NCI-H2227 (cell line): ENCODE data around the gene SYNPR.

Experiments used
- DNase-seq: peaks from one replicate; lab custom pipeline; 2025; ENCODE audit not compliant: unreplicated experiment; lab: John Stamatoyannopoulos, UW

The SYNPR gene

GRCh38 chr3:63370094-63370493, 92.0 kb downstream of the SYNPR start:
- no peak for DNase-seq

GRCh38 chr3:63383040-63383439, 104.9 kb downstream of the SYNPR start:
- DNase-seq = no peak

DNA sequence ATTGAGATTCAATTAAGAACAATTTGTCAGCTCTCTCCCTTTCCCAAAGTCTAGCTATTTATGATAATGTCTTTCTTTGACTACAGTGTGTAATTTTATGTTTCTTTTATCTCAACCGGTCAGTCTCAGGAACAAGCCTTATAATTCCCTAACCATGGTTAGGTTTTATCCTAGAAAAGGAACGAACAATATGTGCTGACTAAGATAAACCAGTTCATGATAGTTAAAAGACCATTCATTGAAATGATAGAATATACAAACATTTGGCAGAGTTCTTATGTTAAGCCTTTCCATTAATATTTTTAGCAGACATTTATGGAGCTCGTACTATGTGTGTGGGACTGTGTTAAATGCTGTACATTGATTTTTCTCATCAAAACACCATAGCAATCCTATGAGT, 106.3 kb downstream of the SYNPR start:
- no peak for DNase-seq

GRCh38 chr3:63385629-63386028, 107.5 kb downstream of the SYNPR start:
- DNase-seq = no peak

DNA sequence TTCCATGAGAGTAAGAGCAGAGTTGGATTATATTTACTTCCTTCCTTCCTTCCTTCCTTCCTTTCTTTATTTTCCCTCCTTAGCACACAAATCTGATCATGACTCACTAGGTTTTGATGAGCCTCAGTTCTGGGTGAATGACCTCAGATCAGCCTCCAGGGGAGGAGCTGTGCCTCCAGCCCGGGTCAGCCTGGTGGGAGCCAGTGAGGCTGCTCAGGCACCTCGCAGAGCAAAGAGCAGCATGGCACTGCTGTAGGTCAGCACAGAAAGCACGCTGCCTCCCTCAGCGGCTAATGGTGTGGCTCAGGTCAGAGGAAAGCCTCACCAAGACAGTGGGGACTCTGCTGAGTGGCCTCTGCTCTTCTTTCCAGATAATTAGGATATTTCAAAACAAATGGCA, 108.5 kb downstream of the SYNPR start:
- DNase-seq = no peak

- DNase-seq = peak; percentile 7
Measured at GRCh38 chr3:63387568-63387967, 109.5 kb downstream of the SYNPR start.

GRCh38 chr3:63390710-63391230, 112.7 kb downstream of the SYNPR start:
- DNase-seq = no peak

DNA sequence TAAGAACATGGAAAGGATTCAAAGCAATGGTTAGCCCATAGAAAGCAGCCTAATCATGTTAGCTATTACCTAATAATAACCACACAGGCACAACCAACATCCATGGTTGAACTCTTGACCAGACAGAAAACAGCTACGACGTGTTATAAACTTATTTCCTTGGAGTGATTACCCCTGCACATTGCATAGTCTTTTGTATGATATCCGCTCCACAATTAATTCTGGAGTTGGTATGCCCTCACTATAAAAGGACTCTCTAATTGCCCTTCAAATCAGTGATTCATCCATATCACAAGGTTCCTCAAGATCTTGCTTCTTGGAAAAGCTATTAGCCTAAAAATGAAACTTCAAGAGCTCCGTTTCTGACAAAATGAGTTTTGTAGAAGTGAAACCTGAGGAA, 117.9 kb downstream of the SYNPR start:
- no peak for DNase-seq

GRCh38 chr3:63400246-63400860, 122.2 kb downstream of the SYNPR start:
- DNase-seq = no peak

DNA sequence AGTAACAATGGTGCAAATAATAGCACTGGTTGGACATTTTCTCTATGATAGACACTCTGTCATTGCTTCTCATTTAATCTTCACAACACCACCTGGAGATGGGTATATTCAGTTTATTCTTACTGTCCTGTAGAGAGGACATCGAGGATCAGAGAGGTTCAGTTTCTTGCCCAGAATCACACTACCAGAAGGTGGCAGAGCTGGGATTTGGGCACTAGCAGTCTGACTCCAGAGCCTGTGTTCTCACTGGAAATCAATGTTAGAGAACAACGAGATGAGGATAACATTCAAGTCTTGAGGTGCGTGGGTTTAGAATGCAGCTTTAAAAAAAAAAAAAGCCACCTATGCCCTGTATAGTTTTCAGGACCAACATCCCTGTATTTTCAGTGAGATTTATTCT, 127.8 kb downstream of the SYNPR start:
- DNase-seq = no peak

DNA sequence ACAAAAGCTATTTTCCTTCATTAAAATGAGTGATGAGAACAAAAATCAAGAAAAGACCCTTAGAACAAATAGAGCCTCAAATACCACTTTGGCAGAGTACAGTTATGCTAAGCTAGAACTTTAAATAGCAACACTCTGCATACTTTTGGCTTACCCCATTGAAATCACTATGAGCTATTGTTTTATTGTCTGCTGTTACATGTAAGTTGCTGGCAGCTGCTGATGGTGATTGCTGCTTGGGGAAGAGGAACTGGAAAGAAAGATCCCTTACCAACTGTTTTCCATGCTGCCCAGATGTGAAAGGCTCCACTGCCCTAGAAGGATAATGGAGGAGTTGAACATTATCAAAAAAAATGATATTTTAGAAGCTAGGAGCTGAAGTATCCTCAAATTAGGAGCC, 135.4 kb downstream of the SYNPR start:
- no peak for DNase-seq

DNA sequence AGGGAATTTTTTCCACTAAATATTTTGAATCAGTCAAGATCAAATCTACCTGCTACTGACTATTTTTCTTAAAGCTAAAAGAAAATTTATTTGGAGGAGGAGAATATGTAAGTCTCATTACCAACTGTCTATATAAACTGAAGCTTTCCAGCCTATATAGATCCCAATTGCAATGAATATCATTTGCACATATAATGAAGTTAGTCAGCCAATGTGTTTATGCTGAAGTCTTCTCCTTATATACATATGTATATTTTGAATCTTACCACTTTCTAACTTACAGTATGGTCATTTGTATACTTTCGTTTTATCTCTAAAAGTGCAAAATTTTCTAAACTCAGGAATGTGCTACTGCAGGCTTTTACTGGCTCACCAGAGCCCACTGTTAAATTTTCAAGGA, 136.5 kb downstream of the SYNPR start:
- DNase-seq = no peak

DNA sequence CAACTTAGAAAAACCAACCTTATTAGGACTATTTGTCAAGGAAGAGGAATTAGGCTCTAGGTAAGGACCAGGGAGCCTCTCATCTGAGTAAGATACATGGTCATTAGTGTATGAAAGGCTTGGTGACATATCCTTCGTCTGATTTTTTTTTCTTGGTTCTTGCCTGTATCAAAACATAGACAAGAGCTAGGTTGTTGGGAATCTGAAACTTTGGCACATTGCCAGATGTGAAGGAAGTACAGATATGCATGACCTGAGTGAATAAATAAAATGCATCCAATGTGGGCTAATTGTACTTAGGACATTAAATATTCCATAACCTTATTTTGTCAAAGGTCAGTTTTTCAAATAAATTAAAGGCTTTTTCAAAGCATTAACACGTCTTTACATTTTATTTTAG, 151.8 kb downstream of the SYNPR start:
- no peak for DNase-seq

DNA sequence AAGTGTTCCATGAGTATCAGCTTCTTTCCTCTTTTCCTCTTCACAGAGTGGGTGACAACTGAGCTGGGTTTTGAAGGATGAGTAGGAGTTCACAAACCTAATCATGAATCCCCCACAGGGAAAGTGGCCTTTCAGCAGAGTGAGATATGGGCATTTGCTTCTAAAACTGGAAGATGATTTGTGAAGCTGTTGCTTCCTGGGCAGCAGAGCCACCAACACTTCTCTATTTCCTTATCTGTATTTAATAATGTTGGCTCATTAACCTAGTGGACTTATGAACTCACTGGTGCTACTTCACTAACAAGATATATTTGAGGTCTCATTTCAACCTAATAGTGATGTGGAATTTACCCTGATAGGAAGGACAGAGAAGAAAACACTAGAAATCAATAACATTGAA, 152.8 kb downstream of the SYNPR start:
- DNase-seq = no peak

- no peak for DNase-seq
Measured at GRCh38 chr3:63437858-63438257, 159.8 kb downstream of the SYNPR start.

- no peak for DNase-seq
Measured at GRCh38 chr3:63438826-63439371, 160.8 kb downstream of the SYNPR start.

DNA sequence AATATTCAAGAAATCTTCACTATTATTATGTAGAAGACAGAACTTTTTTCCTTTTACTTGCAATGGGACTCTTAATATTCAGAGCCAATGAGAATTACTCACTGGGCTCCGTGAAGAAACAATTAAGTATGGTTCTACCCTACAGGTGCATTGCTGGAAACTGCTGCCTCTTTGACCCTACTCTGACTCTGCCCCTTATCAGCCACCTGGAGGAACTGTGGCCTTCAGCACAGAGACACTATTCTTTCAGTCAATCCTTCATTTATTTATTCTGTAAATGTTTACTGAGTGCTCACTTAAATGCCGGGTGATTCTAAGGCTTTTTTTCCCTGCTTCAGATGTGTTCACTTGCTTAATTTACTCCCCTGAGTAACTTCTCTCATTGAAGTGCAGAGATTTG, 163.2 kb downstream of the SYNPR start:
- no peak for DNase-seq

DNA sequence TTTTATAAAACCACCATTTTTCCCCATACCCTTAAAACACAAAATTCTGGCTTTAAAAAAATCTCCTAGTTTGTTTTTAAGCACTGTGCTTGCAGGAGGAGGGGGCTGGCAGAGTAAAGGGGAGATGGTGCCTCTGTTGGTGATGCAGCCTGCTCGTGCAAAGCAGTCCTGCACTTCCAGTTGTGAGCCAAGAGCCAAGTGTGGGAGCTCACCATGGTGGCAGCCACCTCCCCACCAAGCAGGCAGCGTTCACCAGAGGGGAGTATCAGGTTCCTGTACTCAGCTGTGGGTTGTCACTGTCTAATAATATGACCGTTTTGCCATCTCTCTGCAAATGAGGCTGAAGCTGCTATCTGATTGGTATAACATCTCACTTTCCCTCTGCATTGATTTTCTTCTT, 164.8 kb downstream of the SYNPR start:
- no peak for DNase-seq

- DNase-seq = no peak
Measured at GRCh38 chr3:63450023-63450422, 171.9 kb downstream of the SYNPR start.

DNA sequence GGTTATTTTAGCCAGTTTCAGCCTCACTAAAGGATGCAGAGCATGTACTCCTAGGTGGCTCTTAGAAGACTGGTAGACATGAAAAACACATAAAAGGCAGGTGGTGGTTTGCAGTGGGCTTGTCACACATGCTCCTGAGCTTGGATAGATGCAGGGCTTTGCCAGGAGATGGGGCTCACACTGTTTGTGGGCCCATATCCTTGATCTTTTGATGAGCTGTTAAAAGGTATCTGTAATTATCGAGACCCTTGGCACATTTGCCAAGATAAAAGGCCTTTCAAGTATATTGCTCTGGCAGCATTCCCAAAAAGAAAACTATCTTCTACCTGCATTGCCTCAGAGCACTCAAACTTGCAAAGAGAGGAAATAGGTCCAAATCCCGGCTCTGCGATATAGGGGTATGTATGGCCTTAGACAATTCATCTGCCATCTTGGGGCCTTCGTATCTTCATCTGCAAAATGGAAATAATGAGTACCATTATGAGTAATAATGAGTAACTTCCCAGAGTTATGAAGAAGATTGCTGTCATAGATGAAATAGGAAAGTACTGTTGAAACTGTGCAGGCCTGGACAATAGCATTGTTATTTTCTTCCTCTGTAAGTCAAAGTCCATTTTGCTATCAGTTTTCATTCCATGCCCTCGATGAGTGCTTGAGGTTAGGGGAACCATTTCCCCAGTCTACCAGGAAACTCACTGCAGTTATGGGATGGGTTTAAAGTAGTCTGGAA, 172.7 kb downstream of the SYNPR start:
- no peak for DNase-seq

DNA sequence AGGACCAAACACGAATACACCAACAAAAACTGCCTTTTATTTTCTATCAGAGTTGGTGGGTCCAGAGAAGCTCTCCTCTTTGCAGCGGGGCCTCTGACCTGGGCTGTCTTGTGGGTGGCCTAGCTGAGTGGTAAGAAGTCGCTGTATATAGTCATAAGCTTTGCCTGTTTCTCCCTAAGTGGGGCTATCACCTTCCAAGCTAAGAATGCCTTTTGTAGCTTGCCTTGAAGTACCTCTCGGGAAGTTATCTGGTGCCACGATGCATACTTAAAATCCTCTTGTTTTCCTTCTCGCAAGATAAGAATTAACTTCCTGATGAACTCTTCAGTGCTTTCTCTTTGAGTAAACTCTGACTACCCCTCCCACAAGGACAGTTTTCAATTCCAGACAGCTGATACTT, 178.8 kb downstream of the SYNPR start:
- DNase-seq = no peak

DNA sequence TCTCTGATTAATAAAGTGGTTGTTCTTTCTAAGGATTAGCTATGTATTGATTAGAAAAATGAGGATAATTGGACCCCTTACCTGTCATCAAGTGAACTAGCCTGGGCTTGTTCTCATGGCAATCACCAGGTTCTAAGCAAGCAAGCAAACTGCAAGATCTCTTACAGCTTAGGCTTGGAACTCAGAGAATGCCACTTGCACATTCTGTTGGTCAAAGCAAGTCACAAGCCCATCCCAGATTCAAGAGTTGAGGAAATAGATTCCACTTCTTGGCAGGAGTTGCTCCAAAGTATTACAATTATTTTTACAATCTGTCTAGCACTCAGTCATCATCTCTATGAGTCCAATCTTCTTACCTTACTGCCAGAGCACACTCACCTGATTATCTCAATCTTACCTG, 180.3 kb downstream of the SYNPR start:
- DNase-seq = no peak
